Stimulated activated CD4-positive, alpha-beta T cell treated with anti-CD3 and anti-CD28 coated beads, Interleukin-1b, Interleukin-23, amount 100 ng/mL, for 4 hours (primary cell): ENCODE results near the gene ENOX1.

Experiments
- DNase-seq, 2 donors: peaks; one replicate each; pipeline ENCODE4 v3.0.0-alpha.2; 2020; ENCODE audit warnings: low read depth in 2 of 2

ENOX1 gene

GRCh38 chr13:43251961-43252360, 534.8 kb downstream of the ENOX1 start:
- no peak for DNase-seq

DNA sequence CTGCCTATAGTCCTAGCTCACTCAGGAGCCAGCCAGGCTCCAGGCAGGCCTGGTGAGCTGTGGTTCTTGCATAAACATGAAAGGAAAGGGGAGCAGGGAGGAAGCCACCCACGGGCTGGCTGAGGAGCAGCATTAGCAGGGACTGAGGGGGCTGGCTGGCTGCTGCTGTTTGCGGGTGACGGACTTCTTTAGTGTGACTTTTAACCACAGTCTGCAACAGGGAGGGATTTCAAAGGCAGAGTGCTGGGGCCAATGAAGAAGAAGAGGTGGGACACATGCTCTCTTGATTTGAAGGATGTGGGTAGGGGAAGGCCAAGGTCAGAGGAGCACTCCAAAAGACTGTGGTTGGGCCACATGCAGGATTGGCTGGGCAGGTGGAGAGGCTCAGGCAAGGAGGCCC, 540.4 kb downstream of the ENOX1 start:
- DNase-seq, result no peak

DNA sequence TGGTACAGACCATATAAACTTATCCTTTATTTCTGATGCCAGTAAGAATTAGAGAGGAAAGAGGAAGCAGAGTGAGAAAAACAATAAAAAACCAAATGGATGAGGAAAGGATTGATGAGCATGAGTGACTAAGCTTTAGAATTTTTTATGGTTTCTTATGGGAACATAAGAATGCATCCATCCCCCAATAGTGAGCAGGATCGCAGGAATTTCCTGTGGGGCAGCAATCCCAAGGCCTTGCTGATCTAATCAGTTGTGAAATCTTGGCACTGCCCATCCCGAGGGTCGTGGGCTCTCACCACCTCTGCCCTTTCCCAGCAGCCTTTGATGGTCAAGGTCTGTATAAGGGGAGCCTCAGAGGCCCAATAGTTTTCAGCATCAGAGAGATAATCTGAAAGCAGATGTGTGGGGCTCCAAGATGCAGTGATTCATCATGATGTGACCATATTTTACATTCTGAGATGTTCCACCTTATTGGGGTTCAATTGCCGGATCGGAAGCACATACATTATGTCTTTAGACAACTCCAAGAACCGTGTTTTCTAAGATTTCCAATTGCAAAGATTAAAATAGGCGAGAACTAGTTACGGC, 541.3 kb downstream of the ENOX1 start:
- DNase-seq, result no peak

DNA sequence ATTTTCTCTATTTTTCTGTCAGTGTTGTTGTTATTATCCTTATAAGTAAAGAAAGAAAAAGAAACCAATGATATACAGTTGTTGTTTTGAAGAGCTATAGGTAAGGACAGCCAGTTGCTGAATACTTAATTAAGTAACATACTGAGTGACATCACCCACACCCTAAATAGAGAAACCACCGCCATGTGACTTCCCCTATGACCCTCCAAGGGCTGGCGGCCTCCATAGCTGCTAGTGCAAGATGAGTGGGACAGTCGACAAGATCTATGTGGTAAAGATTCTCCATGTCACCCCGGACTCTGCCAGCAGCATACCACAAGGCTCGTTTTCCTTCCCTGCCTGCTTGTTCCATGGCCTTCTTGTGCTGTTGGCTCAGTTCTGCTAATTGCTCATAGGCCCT, 542.3 kb downstream of the ENOX1 start:
- DNase-seq, result no peak

DNA sequence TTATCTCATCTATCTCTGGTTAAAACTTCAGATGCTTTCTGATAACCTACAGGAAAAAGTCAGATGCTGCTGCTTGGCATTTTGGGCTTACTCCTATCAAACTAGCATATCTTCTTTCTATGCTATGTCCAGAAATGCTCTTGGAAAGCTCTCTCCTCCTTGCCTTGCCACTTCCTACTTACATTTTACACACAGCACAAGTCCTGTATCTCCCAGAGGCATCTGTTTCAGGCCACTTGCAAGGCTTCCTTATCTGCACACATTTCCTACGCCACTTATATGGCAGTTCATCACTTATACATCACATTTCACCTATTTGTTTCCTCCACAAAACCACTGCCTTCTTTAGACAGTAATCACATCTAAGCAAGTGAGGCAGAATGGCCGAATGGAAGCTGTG, 543.1 kb downstream of the ENOX1 start:
- DNase-seq, result no peak

DNA sequence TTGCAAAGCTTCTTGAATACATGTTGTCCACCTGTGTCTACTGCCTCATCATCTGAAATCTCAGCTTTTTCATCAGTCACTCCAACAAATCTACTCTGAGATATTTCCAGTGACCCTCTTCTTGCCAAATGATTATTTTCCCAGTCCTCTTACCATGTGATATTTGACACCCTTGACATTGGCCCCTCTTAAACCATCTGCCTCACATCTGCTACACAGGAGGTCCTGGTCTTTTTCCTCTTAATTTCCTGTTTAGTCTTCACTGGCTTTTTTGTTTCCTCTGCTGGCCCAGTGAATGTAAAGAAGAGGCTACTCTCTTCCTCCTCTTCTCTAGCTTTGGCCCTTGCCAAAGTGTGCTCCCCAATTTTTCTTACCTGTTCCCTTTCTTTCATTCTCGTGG, 544.7 kb downstream of the ENOX1 start:
- DNase-seq, result no peak

GRCh38 chr13:43240278-43240677, 546.5 kb downstream of the ENOX1 start:
- no peak for DNase-seq

GRCh38 chr13:43239275-43239840, 547.4 kb downstream of the ENOX1 start:
- no peak for DNase-seq

DNA sequence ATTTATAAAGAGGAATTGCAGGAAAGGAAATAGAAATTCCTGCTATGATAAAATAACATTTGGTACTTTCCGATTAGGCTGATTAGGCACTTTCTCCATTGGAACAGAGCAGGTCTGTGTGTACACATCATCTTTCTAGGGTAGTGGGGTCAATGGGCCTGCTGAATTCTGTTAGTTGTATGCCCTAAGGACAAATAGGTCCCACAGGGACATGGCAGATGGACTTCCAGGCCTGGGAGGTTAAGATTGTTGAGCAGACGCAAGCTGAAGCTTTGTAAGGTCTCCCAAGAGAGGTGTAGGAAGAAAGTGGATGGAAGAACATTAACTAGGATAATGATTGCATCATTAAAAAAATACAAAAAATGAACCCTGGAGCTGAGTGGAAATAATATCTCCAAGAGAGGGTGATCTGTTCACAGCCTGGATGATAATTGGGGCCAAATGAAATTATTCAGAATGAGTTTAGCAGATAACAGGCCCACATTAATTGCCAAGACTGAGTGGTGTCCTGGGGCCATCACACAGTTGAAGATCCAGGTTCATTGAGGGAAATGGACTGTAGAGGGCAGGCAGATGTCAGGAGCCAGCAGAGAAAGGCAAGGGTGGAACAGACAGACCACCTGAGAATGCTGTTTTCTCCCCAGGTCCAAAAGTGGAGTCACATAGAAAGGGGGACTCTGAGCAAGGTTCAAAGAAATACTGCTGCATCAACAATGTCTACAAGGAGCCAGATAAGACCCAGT, 548.3 kb downstream of the ENOX1 start:
- no peak for DNase-seq

GRCh38 chr13:43237616-43238015, 549.2 kb downstream of the ENOX1 start:
- DNase-seq, result no peak

DNA sequence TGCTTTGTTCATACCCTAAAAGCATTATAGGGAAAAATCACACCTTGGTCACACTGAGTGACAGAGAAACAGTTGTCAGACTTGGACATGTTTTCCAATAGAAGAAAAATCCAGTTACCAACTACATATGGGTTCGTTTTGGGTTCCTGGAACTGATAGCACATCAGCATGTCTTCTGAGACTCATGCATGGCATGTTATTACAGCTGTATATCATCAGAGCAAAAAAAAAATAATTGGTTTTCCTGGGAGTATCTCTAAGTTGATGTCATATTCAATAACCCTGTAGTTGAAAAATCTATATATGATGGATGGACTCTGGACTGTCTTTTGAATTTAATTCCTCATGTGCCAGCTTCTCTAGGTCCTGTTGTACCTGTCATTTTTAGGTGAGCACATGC, 551.7 kb downstream of the ENOX1 start:
- no peak for DNase-seq

DNA sequence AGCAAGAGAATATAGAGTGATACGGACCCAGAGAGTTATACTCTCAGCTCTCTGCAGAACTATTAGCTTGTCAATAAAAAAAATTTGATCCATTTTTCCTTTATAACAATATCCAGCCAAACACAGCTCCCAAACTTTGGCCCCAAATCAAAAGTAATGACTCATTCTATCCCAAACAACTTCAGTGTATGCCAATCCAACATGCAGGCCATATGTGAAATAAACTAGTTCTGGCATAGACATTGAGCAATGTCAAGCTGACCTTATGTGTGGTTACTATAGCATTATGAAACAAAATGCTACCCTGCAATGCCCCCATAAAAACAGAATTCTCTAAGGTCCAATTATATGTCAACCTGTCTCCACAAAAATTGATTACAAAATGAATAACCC, 553.9 kb downstream of the ENOX1 start:
- no peak for DNase-seq

GRCh38 chr13:43232144-43232872, 554.5 kb downstream of the ENOX1 start:
- DNase-seq, result no peak

- DNase-seq, result no peak
These were observed 555.8 kb downstream of the ENOX1 start for GRCh38 chr13:43230989-43231388.

DNA sequence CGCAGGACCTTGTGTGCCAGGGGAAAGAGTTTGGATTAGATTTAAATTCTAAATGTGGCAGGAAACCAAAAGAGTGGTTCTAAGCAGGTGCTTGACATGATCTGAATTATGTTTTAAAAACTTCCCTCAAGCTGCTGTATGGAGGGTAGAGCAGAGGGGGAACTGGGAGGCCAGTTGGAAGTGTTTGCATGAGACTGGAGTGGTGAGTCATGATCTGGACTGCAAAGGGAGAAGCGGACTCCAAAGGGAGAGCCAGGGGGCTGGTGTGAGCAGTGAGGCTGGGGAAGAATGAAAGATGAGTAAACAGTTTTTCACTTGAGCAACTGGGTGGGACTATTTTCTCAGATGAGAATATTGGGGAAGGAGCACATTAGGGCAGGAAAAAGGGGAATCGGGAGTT, 557.3 kb downstream of the ENOX1 start:
- DNase-seq, result no peak

DNA sequence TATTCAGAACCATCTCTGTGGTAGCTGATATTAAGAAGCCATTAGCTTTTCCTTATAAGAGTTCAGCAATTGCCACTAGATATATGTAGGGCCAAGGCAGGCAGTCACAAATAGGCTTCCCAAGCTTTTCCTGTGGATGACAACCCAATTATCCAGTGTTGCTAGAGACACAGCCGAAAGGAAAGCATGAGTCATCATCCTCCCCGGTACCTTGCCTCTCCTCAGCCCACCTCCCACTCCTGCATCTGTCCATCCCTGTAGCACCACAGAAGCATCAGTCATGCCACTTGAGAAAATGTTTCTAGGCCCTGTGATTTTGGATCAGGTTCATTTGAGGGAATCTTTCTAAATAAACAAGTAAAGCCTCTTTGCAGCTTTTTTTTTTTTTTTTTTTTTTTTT, 559.1 kb downstream of the ENOX1 start:
- no peak for DNase-seq

- DNase-seq, result no peak
These were observed 563.6 kb downstream of the ENOX1 start for GRCh38 chr13:43223216-43223615.

DNA sequence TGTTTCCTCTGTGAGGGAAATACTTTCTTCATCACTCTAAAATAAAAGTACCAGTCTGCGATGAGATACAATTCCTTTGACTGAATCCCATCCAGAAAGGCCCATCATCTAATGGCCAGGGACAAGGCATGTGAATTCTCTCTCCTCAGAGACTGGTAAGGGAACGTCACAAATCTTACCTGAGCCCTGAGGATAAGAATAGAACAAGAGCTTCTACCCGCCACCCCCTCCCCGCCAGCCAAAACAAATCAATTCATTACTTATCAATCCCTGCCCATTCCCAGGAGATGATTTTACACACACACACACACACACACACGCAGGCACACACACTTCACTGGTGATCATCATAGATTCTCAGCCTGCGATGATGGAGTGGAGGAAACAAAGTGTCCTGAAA, 564.7 kb downstream of the ENOX1 start:
- no peak for DNase-seq

DNA sequence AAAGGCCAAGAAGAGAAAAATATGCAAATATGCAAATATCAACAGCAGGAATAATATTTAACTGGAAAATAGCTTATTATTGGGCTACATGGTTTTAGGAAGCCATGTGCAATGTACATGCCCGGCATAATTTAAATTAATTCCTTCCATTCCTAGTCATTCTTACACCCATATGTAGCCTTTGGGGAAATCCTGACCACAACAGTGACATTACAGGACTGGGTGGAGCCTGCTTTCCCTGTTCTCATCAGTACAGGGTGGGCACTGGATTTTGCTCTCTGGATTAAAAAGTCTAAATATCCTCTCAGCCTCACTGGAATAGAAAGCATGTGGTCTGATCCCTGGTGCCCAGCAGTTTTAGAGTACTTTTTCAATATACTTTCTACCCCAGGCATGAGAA, 565.2 kb downstream of the ENOX1 start:
- no peak for DNase-seq

- DNase-seq, result no peak
These were observed 565.7 kb downstream of the ENOX1 start for GRCh38 chr13:43220873-43221595.

DNA sequence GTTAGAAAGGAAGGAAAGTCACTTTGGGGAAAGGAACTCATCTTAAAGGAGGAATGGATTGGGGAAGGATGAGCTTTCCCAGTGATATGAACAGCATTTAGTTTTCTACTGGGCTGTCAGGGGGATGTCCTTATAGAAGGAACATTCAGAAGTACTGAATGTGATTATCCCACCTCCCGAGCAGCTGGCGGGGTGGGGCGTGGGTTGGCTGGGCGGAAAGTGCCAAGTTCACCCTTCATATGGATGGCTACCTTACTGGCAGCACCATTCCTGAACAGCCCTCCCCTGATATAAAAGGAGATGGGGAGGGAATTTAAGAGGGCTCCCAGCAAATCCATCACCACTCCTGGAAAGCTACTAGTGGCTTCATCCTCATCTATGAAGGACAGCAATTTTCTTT, 572.6 kb downstream of the ENOX1 start:
- DNase-seq, result no peak

DNA sequence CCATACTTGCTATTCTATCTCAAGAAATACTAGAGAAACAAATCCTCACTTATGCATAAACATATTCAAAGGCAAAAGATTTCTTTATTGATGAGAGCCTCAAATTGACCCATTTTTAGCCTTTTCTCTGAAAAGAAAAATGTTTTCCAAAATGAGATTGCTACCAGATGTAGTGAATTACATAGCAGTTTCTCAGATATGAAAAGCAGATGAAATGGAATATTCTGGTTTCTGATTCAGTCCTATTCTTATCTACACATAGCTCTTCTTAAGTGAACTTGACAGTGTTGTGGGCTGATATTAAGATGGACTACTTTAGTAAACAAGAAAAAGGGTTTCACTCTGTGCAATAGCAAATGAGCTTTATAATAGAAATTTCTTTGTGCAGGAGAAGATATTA, 579.9 kb downstream of the ENOX1 start:
- no peak for DNase-seq
